NOMO-1 treated with dmso at 0.1 percent for 144 hours (cell line): ENCODE data around the gene EVL.
"Not testable (repeated sequence)": the region's sequence is repeated elsewhere in the genome, so short reads cannot be mapped to it uniquely, and the experiment has no call there.

Source experiments
- DNase-seq: peaks from one replicate; lab custom pipeline; 2025; ENCODE audit not compliant: unreplicated experiment; lab: John Stamatoyannopoulos, UW

The EVL gene

GRCh38 chr14:100038065-100038464 is 27.2 kb upstream of the EVL start:
- no peak for DNase-seq

- DNase-seq = no peak
Observed at GRCh38 chr14:100039903-100040302, 25.3 kb upstream of the EVL start.

- DNase-seq = peak; percentile 66
Observed at GRCh38 chr14:100041271-100041670, 24.0 kb upstream of the EVL start.

- DNase-seq = no peak
Observed at GRCh38 chr14:100042286-100042685, 22.9 kb upstream of the EVL start.

- no peak for DNase-seq
Observed at GRCh38 chr14:100045642-100046344, 19.4 kb upstream of the EVL start.

- DNase-seq = no peak
Observed at GRCh38 chr14:100047600-100047999, 17.6 kb upstream of the EVL start.

- DNase-seq = no peak
Observed at GRCh38 chr14:100048786-100049185, 16.4 kb upstream of the EVL start.

- DNase-seq = no peak
Observed at GRCh38 chr14:100049220-100049619, 16.0 kb upstream of the EVL start.

GRCh38 chr14:100051103-100051502 is 14.1 kb upstream of the EVL start:
- DNase-seq = no peak

- no peak for DNase-seq
Observed at GRCh38 chr14:100051543-100051942, 13.7 kb upstream of the EVL start.

- no peak for DNase-seq
Observed at GRCh38 chr14:100052819-100053218, 12.4 kb upstream of the EVL start.

GRCh38 chr14:100054316-100055075 is 10.7 kb upstream of the EVL start:
- no peak for DNase-seq

GRCh38 chr14:100056431-100056830 is 8.8 kb upstream of the EVL start:
- DNase-seq = no peak

- no peak for DNase-seq
Observed at GRCh38 chr14:100056964-100057795, 8.0 kb upstream of the EVL start.

- DNase-seq = no peak
Observed at GRCh38 chr14:100058777-100059437, 6.3 kb upstream of the EVL start.

- DNase-seq = no peak
Observed at GRCh38 chr14:100059438-100059781, 5.8 kb upstream of the EVL start.

GRCh38 chr14:100060760-100061159 is 4.5 kb upstream of the EVL start:
- no peak for DNase-seq

- DNase-seq = no peak
Observed at GRCh38 chr14:100062590-100062989, 2.6 kb upstream of the EVL start.

- no peak for DNase-seq
Observed at GRCh38 chr14:100063314-100063941, 1.8 kb upstream of the EVL start.

- not testable (repeated sequence) for DNase-seq
Observed at GRCh38 chr14:100064335-100065092, 708 bp upstream of the EVL start.
